BJ (cell line): ENCODE data around the gene FGF14. TPM values are rescaled to one million over a fixed set of nuclear protein-coding genes. Genes with fewer than 3 reads are reported as not detected.

Source experiments
- CTCF ChIA-PET: fragments of 350-600 bp; formaldehyde crosslinking; extraction: SDS; loops from one replicate; lab custom pipeline; 2021; ENCODE audit warnings: antibody characterized with exemption, inconsistent platforms; lab: Yijun Ruan, JAX
- POLR2A ChIA-PET: fragments of 300-600 bp; sonication (Branson Sonifier 250); formaldehyde crosslinking; extraction: SDS; loops from one replicate; lab custom pipeline; 2021; ENCODE audit warnings: antibody characterized with exemption; lab: Charles Lee
- DNase-seq: peaks from one replicate; pipeline ENCODE4 v3.0.0-alpha.2; 2011; ENCODE audit warnings: low read depth
- H3K27me3 ChIP-seq: 2 replicates; pipeline ENCODE4 v1.6.0; 2011; ENCODE audit warnings: low read length; ENCODE audit not compliant: control insufficient read depth, insufficient read depth
- H3K36me3 ChIP-seq: 2 replicates; pipeline ENCODE4 v1.5.1; 2011; ENCODE audit warnings: low read length; ENCODE audit not compliant: control insufficient read depth, insufficient read depth
- H3K4me3 ChIP-seq: 2 replicates; pipeline ENCODE4 v1.5.1; 2011; ENCODE audit warnings: low read depth, mild to moderate bottlenecking, control low read depth, low read length
- polyA plus RNA-seq: library from polyadenylated mRNA; depleted of rRNA; stranded (reverse); fragments of >200 nt; gene quantifications from 2 replicates; pipeline ENCODE4 v1.2.3, GENCODE V29; 2011
- TF ChIP-seq, protein P1 (sequence below): IDR thresholded peaks from 2 replicates; pipeline ENCODE4 v1.5.1; 2011; ENCODE audit warnings: low read depth, mild to moderate bottlenecking, control low read depth, inconsistent platforms, low read length, moderate library complexity; ENCODE audit not compliant: insufficient read depth

FGF14 gene
- polyA plus RNA-seq, 1 experiment, result 0.01 TPM

GRCh38 chr13:101700598-101700997 is 701.2 kb downstream of the FGF14 start:
- H3K4me3 ChIP-seq, result no peak overlapping the region
- CTCF ChIA-PET, result no interaction called here
- no peak for DNase-seq
- H3K27me3 ChIP-seq, result no peaks in the 10 kb centered on the region
- no peaks in the 10 kb centered on the region for H3K36me3 ChIP-seq
- TF ChIP-seq, protein P1, sequence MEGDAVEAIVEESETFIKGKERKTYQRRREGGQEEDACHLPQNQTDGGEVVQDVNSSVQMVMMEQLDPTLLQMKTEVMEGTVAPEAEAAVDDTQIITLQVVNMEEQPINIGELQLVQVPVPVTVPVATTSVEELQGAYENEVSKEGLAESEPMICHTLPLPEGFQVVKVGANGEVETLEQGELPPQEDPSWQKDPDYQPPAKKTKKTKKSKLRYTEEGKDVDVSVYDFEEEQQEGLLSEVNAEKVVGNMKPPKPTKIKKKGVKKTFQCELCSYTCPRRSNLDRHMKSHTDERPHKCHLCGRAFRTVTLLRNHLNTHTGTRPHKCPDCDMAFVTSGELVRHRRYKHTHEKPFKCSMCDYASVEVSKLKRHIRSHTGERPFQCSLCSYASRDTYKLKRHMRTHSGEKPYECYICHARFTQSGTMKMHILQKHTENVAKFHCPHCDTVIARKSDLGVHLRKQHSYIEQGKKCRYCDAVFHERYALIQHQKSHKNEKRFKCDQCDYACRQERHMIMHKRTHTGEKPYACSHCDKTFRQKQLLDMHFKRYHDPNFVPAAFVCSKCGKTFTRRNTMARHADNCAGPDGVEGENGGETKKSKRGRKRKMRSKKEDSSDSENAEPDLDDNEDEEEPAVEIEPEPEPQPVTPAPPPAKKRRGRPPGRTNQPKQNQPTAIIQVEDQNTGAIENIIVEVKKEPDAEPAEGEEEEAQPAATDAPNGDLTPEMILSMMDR, result no peak
- POLR2A ChIA-PET, result no interaction called here

DNA sequence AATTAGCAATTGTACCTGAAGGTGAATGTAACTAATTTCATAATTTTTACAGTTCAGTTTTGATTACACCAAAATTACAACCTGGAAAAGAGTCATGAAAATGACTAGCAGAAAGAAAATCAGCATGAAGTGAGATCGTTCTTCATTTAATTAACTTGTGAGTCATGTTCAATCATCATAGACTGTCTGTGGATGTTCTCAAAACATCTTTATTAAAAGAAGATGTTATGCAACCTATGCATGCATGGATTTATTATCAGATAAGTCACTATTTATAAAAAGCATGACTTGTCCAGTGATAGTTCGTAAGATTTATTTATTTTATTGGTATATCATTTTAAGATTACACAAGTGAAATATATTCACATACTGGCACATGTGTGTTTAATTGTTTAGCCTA is 703.4 kb downstream of the FGF14 start:
- POLR2A ChIA-PET, result no interaction called here
- no peak overlapping the region for H3K4me3 ChIP-seq
- TF ChIP-seq, protein P1, result no peak
- peak; percentile 10 for DNase-seq
- CTCF ChIA-PET, result no interaction called here
- H3K27me3 ChIP-seq, result no peaks in the 10 kb centered on the region
- no peaks in the 10 kb centered on the region for H3K36me3 ChIP-seq

DNA sequence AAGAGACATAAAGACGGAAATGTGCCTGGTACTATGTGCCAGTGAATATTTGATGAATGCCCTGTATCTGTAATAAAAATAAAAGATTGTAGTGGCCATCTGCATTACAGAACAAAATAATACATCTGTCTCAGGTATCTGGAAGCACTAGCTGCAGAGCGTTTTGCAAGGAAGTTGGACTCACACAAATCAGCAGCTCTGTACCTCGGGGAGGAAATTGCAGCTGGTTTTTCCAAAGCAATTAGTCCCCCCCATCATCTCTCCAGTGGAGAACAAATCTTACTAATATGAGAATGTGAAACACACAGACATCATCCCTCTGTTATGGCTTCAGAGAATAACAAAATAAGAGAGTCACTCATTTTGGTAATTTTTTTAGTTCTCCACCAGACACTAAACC is 704.1 kb downstream of the FGF14 start:
- TF ChIP-seq, protein P1, result no peak
- H3K4me3 ChIP-seq, result no peak overlapping the region

GRCh38 chr13:101695870-101696516 is 705.9 kb downstream of the FGF14 start:
- ChIA-PET POLR2A (no interaction called here), CTCF (no interaction called here)
- DNase-seq, result no peak
- TF ChIP-seq, protein P1, result no peak
- H3K4me3 ChIP-seq, result no peak overlapping the region
- H3K27me3 ChIP-seq, result no peaks in the 10 kb centered on the region
- no peaks in the 10 kb centered on the region for H3K36me3 ChIP-seq

More for the DNA sequence above, 704.1 kb downstream of the FGF14 start:
- H3K36me3 ChIP-seq, result no peaks in the 10 kb centered on the region
- H3K27me3 ChIP-seq, result no peaks in the 10 kb centered on the region
- ChIA-PET POLR2A (no interaction called here), CTCF (no interaction called here)
- DNase-seq, result no peak

GRCh38 chr13:101691341-101691860 is 710.4 kb downstream of the FGF14 start:
- CTCF ChIA-PET, result no interaction called here
- TF ChIP-seq, protein P1, result no peak
- DNase-seq, result no peak
- Histone ChIP-seq H3K36me3 (no peaks in the 10 kb centered on the region), H3K4me3 (no peak overlapping the region), H3K27me3 (no peaks in the 10 kb centered on the region)
- POLR2A ChIA-PET, result no interaction called here
